K562 treated with DMSO at 1 percent for 4 hours (cell line): ENCODE data around the gene LTO1. TPM values are rescaled to one million over a fixed set of nuclear protein-coding genes. Genes with fewer than 3 reads are reported as not detected.

Experiments used
- total RNA-seq: library from RNA; unstranded; fragments of 300-600 nt; gene quantifications from 2 replicates; pipeline ENCODE4 v1.2.3, GENCODE V29; 2022; ENCODE audit not compliant: insufficient read depth

Gene LTO1, protein sequence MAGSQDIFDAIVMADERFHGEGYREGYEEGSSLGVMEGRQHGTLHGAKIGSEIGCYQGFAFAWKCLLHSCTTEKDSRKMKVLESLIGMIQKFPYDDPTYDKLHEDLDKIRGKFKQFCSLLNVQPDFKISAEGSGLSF
- 10.5 and 16.7 TPM in 2 replicates for total RNA-seq

DNA sequence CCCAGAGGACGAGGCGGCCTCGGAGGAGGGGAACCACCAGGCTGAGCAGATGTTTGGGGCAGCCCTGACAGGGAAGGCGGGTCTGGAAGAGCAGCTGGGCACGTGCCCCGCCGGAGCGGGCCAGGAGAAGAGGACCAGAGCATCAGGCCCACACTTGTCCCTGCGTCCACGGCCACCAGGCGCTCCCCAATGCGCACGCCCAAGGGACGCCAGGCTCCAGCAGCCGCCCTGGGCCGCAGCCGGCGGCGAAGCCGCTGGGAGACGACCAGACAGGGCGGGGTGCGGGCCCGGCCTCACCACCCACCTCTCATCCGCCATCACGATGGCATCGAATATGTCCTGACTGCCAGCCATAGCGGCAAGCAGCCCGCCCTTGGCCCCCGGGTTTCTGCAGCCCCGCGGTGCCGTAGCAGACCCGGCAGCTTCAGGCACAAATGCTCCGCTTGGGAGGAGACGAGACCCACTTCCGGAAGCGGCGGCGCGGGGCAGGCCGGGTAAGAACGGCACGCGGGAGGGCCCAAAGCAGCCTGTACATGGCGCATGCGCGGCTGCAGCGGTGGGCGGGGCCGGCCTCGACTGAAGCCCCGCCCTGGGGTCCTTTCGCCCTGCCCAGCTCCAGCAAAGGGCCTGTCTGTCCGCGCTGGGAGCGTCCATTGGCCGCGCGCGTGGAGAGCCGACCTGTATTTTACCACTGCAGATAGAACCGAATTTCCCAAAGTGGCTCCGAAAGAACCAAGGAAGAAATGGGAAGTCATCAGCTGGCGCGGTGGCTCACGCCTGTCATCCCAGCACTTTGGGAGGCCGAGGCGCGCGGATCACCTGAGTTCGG lies at the start of gene LTO1:
TSS of gene LTO1 (minus strand) at position 468 of the 829 bp plus-strand sequence. CDS start at position 354, 114 bp downstream.

DNA sequence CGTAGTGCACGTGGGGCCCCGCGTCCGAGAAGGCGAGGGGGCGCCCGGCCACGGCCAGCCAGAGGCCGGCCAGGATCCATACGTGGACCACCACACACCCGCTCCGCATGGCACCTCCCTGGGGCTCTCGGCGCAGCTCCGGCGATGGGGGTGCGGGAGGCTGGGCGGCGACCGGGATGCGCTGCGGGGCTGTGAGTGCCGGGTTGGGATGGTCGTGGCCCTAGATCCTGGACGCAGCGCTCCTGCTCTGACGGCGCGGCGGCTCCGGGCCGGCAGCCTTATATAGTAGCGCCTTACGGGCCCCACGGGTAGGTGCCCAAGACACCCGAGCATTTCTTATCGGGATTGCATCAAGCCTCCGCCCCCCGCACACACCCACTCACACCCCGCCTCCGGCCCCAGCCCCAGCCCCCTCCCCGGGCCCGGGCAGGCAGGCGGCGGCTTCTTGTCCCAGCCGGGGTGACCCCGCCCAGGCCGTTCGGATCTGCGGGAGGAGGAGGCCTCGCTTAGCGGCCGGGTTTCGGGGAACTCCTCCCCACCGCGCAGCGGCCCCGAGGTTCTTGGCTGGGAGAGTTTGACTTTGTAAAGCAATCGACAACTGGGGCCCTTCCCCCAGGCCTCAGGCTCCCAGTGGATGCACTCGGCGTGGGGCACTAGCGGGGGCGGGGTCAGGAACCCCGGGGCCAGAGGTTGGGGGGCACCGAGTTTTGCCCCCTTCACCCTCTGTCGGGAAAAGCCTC lies 28.8 kb upstream of the LTO1 start, which contains the start of gene FGF19:
TSS of gene FGF19 (minus strand) at position 255 of the 740 bp plus-strand sequence. CDS start at position 109, 146 bp downstream.

DNA sequence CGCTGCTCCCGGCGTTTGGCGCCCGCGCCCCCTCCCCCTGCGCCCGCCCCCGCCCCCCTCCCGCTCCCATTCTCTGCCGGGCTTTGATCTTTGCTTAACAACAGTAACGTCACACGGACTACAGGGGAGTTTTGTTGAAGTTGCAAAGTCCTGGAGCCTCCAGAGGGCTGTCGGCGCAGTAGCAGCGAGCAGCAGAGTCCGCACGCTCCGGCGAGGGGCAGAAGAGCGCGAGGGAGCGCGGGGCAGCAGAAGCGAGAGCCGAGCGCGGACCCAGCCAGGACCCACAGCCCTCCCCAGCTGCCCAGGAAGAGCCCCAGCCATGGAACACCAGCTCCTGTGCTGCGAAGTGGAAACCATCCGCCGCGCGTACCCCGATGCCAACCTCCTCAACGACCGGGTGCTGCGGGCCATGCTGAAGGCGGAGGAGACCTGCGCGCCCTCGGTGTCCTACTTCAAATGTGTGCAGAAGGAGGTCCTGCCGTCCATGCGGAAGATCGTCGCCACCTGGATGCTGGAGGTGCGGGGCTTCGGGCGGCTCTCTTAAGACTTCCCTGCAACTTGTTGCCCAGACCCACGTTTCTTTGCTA lies 34.1 kb downstream of the LTO1 start, which contains the start of gene CCND1:
TSS of gene CCND1 (plus strand) at position 162 of the 587 bp plus-strand sequence. CDS start at position 320, 158 bp downstream.

Other genes starting within 250 kb of the LTO1 start
- not detected in 2 replicates for gene LINC01488, start 193.7 kb downstream of the LTO1 start, total RNA-seq
- gene CCND1, start 34.2 kb downstream of the LTO1 start, total RNA-seq, result 1.8 and 8.4 TPM in 2 replicates
- not detected in 2 replicates for gene FGF19, start 28.7 kb upstream of the LTO1 start, total RNA-seq
- gene FGF4, start 100.0 kb upstream of the LTO1 start, total RNA-seq, result not detected in 2 replicates
- gene FGF3, start 144.1 kb upstream of the LTO1 start, total RNA-seq, result not detected in 2 replicates